GM12892 (cell line): ENCODE data around the gene OR52W1.

ENCODE experiments used
- POLR2A ChIP-seq: IDR thresholded peaks from 2 replicates; pipeline ENCODE4 v1.6.1; 2011; ENCODE audit warnings: low read depth, low read length, control low read depth
- POLR2AphosphoS5 ChIP-seq: IDR thresholded peaks from 2 replicates; pipeline ENCODE4 v1.6.1; 2011; ENCODE audit warnings: low read depth, low read length, control low read depth
- TAF1 ChIP-seq: IDR thresholded peaks from 2 replicates; pipeline ENCODE4 v1.6.1; 2011; ENCODE audit warnings: low read depth, mild to moderate bottlenecking, control low read depth, low read length, borderline replicate concordance

GRCh38 chr11:6170226-6170625, 28.8 kb upstream of the OR52W1 start, which contains the start of gene OR52B2:
- TF ChIP-seq POLR2AphosphoS5 = no peak
- TF ChIP-seq POLR2A = no peak
- TF ChIP-seq TAF1 = no peak
